Endodermal cell (in vitro differentiated cells): ENCODE measurements around the gene DERL2. TPM values are rescaled to one million over a fixed set of nuclear protein-coding genes. Genes with fewer than 3 reads are reported as not detected.

Experiments used
- DNase-seq: peaks from one replicate; pipeline ENCODE4 v3.0.0-alpha.2; 2017
- H3K27ac ChIP-seq: 2 replicates; pipeline ENCODE4 v1.5.1; 2013; ENCODE audit warnings: mild to moderate bottlenecking, low read depth, low read length, moderate library complexity
- H3K27me3 ChIP-seq: 2 replicates; pipeline ENCODE4 v1.6.1; 2013; ENCODE audit warnings: mild to moderate bottlenecking, low read length, moderate library complexity; ENCODE audit not compliant: insufficient read depth, control insufficient read depth, poor library complexity, severe bottlenecking
- H3K36me3 ChIP-seq: 2 replicates; pipeline ENCODE4 v1.7.0; 2013; ENCODE audit warnings: mild to moderate bottlenecking, low read length, moderate library complexity; ENCODE audit not compliant: control insufficient read depth, insufficient read depth
- H3K4me1 ChIP-seq: one replicate; pipeline ENCODE4 v1.7.0; 2013; ENCODE audit warnings: low read length; ENCODE audit not compliant: control insufficient read depth, insufficient read depth
- H3K4me3 ChIP-seq: 2 replicates; pipeline ENCODE4 v1.5.1; 2013; ENCODE audit warnings: mild to moderate bottlenecking, low read length, moderate library complexity
- H3K9ac ChIP-seq: 2 replicates; pipeline ENCODE4 v1.6.1; 2013; ENCODE audit warnings: mild to moderate bottlenecking, low read length, moderate library complexity; ENCODE audit not compliant: poor library complexity, severe bottlenecking; ENCODE audit errors: extremely low read depth
- H3K9me3 ChIP-seq: 2 replicates; pipeline ENCODE4 v1.6.1; 2013; ENCODE audit warnings: mild to moderate bottlenecking, low read length, moderate library complexity; ENCODE audit not compliant: control insufficient read depth
- H3K27ac Mint-ChIP-seq: 2 replicates; pipeline ENCODE4 v1.8.0; 2020; ENCODE audit warnings: mixed read lengths
- H3K27me3 Mint-ChIP-seq: 2 replicates; pipeline ENCODE4 v1.8.0; 2021; ENCODE audit warnings: mild to moderate bottlenecking, mixed read lengths; ENCODE audit not compliant: insufficient read depth
- H3K36me3 Mint-ChIP-seq: 2 replicates; pipeline ENCODE4 v1.8.0; 2020; ENCODE audit warnings: low read depth, mixed read lengths
- H3K4me1 Mint-ChIP-seq: 2 replicates; pipeline ENCODE4 v1.8.0; 2020; ENCODE audit warnings: mixed read lengths
- H3K4me3 Mint-ChIP-seq: 2 replicates; pipeline ENCODE4 v1.8.0; 2020; ENCODE audit warnings: mild to moderate bottlenecking, moderate library complexity, mixed read lengths
- H3K9me3 Mint-ChIP-seq: 2 replicates; pipeline ENCODE4 v1.8.0; 2020; ENCODE audit warnings: mild to moderate bottlenecking, mixed read lengths
- WGBS, 2 experiments: methylation state at CpG; one replicate each; pipeline versions ENCODE4 v1.1.5 to v1.1.7; 2013; ENCODE audit warnings: missing lambda C conversion rate in 2 of 2, mixed read lengths in 1 of 2; ENCODE audit not compliant: insufficient coverage in 1 of 2, insufficient read length in 1 of 2; 5-methylcytosine and 5-hydroxymethylcytosine counted together
- total RNA-seq, 2 donors: library from RNA; stranded (reverse); fragmentation: NEBNext Ultra II Directional in 1 of 2; extraction: Animal tissue kit (Norgen Biotek cat#: 25700) in 1 of 2; gene quantifications; 2 replicates in 1 of 2; 3 replicates in 1 of 2; pipeline ENCODE4 v1.2.1, GENCODE V29; 2021
- TF ChIP-seq, protein P1 (sequence below): fragments of 200-600 bp; sonication (generic); conservative IDR thresholded peaks from 2 replicates; pipeline ENCODE4 v1.5.0; 2021; ENCODE audit warnings: antibody characterized with exemption, mild to moderate bottlenecking

The DERL2 gene
- total RNA-seq, 2 donors from 2014 or later: 68.0 to 75.1 TPM

DNA sequence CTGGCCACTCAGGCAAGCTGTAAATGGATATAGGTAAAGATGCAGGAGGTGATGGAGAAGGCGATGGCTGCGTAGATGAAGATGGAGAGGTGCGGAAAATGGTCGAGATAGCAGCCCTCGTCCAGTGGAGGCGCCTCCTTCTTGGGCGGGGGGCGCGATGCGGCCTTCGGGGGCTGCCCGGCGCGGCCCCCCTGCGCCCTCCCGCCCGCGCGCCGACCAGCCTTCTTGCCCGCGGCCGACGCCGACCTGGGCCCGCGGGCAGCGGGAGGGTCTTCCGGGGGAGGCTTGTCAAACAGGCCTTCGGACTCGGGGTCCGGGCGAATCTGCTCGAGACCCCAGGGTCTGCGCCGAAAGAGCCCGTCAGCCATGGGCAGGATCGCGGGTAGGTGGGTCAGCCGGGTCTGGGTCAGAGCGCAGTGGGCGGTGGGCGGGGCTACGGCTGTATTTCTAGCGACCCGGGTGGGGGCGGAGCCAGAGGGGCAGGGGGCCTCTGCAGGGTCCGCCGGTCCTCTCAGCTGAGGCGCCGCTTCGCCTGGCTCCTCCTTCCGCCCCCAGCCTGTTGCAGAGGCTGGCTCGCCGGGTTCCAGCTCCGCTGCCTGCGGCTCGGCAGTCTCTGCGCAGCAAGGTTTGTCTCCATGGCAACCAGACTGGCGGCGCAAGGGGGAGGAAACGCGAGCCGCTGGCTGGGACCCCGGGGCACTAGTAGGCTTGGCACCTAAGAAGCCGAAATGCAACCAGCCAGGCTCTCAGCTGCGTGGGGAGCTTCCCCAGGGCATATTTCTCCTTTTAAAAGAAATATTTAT is 14.8 kb upstream of the DERL2 start:
- Mint-ChIP-seq H3K4me3 (peak overlapping the region; percentile 59), H3K36me3 (no peaks in the 10 kb centered on the region), H3K9me3 (no peaks in the 10 kb centered on the region), H3K27ac (no peak overlapping the region), H3K4me1 (peaks cover 2% of the 10 kb centered on the region), H3K27me3 (peaks cover 87% of the 10 kb centered on the region)
- Histone ChIP-seq H3K4me1 (no peaks in the 10 kb centered on the region), H3K9me3 (no peaks in the 10 kb centered on the region), H3K27ac (peak overlapping the region; percentile 73), H3K36me3 (no peaks in the 10 kb centered on the region), H3K4me3 (peak overlapping the region; percentile 78), H3K9ac (no peak overlapping the region), H3K27me3 (peaks cover 68% of the 10 kb centered on the region)
- DNase-seq: peak; percentile 100
- 0% methylated on average over 23 to 67 of the region's 67 CpGs for WGBS, 2 experiments
- TF ChIP-seq, protein P1, sequence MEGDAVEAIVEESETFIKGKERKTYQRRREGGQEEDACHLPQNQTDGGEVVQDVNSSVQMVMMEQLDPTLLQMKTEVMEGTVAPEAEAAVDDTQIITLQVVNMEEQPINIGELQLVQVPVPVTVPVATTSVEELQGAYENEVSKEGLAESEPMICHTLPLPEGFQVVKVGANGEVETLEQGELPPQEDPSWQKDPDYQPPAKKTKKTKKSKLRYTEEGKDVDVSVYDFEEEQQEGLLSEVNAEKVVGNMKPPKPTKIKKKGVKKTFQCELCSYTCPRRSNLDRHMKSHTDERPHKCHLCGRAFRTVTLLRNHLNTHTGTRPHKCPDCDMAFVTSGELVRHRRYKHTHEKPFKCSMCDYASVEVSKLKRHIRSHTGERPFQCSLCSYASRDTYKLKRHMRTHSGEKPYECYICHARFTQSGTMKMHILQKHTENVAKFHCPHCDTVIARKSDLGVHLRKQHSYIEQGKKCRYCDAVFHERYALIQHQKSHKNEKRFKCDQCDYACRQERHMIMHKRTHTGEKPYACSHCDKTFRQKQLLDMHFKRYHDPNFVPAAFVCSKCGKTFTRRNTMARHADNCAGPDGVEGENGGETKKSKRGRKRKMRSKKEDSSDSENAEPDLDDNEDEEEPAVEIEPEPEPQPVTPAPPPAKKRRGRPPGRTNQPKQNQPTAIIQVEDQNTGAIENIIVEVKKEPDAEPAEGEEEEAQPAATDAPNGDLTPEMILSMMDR: no peak

DNA sequence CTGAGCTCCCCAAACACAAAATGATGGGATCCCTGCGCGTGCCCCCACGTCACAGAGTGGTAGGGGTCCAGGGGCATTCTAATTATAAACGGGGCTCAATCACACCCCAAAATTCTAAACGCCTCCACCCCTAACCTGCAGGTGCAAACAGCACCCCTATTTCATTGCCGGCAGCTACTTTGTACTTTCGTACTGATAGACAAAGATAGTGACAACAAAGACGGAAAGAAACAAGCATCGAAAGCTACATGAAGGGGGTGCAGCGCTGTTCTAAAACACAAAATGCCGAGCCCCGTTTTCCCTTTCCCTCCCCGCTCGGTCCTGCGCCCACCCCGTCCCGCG is 14.2 kb upstream of the DERL2 start:
- no peaks in the 10 kb centered on the region for H3K36me3 ChIP-seq
- peak overlapping the region; percentile 78 for H3K4me3 ChIP-seq
- no peaks in the 10 kb centered on the region for H3K9me3 Mint-ChIP-seq
- no peaks in the 10 kb centered on the region for H3K36me3 Mint-ChIP-seq
- H3K4me1 ChIP-seq: no peaks in the 10 kb centered on the region
- H3K27ac ChIP-seq: peak overlapping the region; percentile 73
- peaks cover 2% of the 10 kb centered on the region for H3K4me1 Mint-ChIP-seq
- no peak overlapping the region for H3K27ac Mint-ChIP-seq
- no peak overlapping the region for H3K9ac ChIP-seq
- H3K4me3 Mint-ChIP-seq: peak overlapping the region; percentile 59
- no peak for DNase-seq
- H3K27me3 ChIP-seq: peaks cover 74% of the 10 kb centered on the region
- H3K27me3 Mint-ChIP-seq: peaks cover 89% of the 10 kb centered on the region
- TF ChIP-seq, protein P1: no peak
- no peaks in the 10 kb centered on the region for H3K9me3 ChIP-seq
- WGBS, 2 experiments: 2% methylated on average over 7 to 16 of the region's 18 CpGs

DNA sequence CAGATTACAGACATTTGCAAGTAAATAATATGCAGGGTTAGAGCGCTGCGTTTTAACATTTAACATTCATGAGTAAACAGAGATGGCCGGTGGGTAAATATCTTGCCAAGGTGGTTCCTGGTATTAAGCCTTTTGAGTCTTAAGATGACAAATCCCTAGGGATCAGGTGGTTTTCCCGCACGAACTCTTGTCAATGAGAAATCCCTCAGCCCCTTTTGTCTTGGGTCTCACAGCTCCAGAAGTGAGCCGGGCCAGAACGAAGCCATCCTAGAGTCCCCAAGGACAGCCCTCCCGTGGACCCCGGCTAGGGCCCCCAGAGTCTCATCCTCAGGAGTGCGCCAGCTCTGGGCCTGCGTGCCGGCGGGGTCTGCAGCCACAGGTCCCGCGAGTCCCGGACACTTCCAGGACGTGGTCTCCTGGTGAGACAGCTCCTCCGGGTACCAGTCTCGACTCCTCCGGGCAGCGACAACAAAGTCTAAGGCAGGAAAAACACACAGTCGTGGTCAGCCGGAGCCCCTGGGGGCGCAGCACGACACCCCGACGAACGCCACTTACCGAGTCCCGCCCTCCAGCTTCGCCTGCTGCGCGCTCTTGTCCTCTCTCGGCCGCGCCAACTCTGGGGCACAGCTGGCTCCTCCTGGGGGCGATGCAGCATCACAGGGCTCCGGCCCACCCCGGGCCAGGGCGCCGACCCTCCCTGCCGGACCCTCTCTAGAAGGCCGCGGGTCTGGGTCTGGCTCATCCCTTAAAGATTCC is 13.7 kb upstream of the DERL2 start:
- H3K4me3 ChIP-seq: peak overlapping the region; percentile 78
- H3K27me3 ChIP-seq: peaks cover 80% of the 10 kb centered on the region
- no peaks in the 10 kb centered on the region for H3K4me1 ChIP-seq
- TF ChIP-seq, protein P1: no peak
- Mint-ChIP-seq H3K27ac (no peak overlapping the region), H3K9me3 (no peaks in the 10 kb centered on the region), H3K27me3 (peaks cover 91% of the 10 kb centered on the region), H3K4me1 (peaks cover 2% of the 10 kb centered on the region), H3K4me3 (peak overlapping the region; percentile 59), H3K36me3 (no peaks in the 10 kb centered on the region)
- no peaks in the 10 kb centered on the region for H3K36me3 ChIP-seq
- H3K9ac ChIP-seq: no peak overlapping the region
- no peaks in the 10 kb centered on the region for H3K9me3 ChIP-seq
- WGBS, 2 experiments: 6 to 13% methylated on average over 20 to 44 of the region's 44 CpGs
- H3K27ac ChIP-seq: no peak overlapping the region
- DNase-seq: peak; percentile 83
